ENCODE results near the gene CHN2. TPM values are rescaled to one million over a fixed set of nuclear protein-coding genes. Genes with fewer than 3 reads are reported as not detected.

CHN2 gene
- total RNA-seq, 4 donors from 2014 or later: 8.0 to 9.8 (median 8.9) TPM

DNA sequence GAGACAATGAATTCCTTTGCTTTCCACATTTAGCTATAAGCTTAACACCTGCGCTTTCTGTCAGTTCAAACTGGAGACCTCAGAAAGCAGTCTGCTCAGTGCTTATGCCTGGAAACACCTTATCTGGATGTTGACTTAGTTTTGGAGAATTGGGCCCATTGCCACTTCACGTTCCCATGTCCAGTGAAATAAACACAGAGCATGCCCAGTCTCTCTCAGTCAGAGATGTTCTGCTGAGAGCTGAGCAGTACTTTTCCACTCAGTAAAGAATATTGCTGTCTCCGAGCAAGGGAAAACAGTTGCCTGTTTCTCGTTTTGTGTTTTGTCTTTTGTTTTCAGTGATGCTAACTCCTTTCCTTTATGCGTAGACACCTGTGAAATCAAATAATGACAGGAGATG, 285.9 kb downstream of the CHN2 start:
- H3K36me3 ChIP-seq: no peaks in the 10 kb centered on the region
- peak overlapping the region; percentile 73 to 84 (median 80) for H3K27ac ChIP-seq (replicated peaks in 1 of 4)
- DNase-seq (ENCODE audit: extremely low spot score): peak; percentile 89
- peaks cover 35 to 65% (median 61%) of the 10 kb centered on the region in 4 donors for H3K4me1 ChIP-seq
- H3K4me3 ChIP-seq: peak overlapping the region; percentile 26 to 41 (median 34)
- no peaks in the 10 kb centered on the region for H3K9me3 ChIP-seq
- WGBS: 25% methylated on average over 5 of the region's 5 CpGs
- TF ChIP-seq, protein P1, sequence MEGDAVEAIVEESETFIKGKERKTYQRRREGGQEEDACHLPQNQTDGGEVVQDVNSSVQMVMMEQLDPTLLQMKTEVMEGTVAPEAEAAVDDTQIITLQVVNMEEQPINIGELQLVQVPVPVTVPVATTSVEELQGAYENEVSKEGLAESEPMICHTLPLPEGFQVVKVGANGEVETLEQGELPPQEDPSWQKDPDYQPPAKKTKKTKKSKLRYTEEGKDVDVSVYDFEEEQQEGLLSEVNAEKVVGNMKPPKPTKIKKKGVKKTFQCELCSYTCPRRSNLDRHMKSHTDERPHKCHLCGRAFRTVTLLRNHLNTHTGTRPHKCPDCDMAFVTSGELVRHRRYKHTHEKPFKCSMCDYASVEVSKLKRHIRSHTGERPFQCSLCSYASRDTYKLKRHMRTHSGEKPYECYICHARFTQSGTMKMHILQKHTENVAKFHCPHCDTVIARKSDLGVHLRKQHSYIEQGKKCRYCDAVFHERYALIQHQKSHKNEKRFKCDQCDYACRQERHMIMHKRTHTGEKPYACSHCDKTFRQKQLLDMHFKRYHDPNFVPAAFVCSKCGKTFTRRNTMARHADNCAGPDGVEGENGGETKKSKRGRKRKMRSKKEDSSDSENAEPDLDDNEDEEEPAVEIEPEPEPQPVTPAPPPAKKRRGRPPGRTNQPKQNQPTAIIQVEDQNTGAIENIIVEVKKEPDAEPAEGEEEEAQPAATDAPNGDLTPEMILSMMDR (IDR thresholded peaks at IDR 0.05): no peak
- peak; percentile 39 to 67 for TF ChIP-seq POLR2AphosphoS5 (IDR thresholded peaks at IDR 0.05)
- TF ChIP-seq EP300 (IDR thresholded peaks at IDR 0.05): no peak
- intact Hi-C loops (cut with DNase I): no loop called here
- no peaks in the 10 kb centered on the region for H3K27me3 ChIP-seq

- Histone ChIP-seq H3K27ac (replicated peaks in 1 of 4) (peak overlapping the region; percentile 73 to 84 (median 80)), H3K4me3 (peak overlapping the region; percentile 26 to 41 (median 34)), H3K27me3 (no peaks in the 10 kb centered on the region), H3K4me1 (peaks cover 40 to 71% (median 67%) of the 10 kb centered on the region in 4 donors), H3K9me3 (no peaks in the 10 kb centered on the region), H3K36me3 (no peaks in the 10 kb centered on the region)
- 41% methylated on average over 5 of the region's 5 CpGs for WGBS
- intact Hi-C loops (cut with DNase I): no loop called here
- no peak for TF ChIP-seq EP300 (IDR thresholded peaks at IDR 0.05)
- TF ChIP-seq POLR2A (IDR thresholded peaks at IDR 0.05; ENCODE audit: low read depth): no peak
- TF ChIP-seq, protein P1 (IDR thresholded peaks at IDR 0.05): no peak
- TF ChIP-seq POLR2AphosphoS5 (IDR thresholded peaks at IDR 0.05): no peak
- DNase-seq (ENCODE audit: extremely low spot score): peak; percentile 79
Observed at GRCh38 chr7:29480934-29481651, 286.5 kb downstream of the CHN2 start.

DNA sequence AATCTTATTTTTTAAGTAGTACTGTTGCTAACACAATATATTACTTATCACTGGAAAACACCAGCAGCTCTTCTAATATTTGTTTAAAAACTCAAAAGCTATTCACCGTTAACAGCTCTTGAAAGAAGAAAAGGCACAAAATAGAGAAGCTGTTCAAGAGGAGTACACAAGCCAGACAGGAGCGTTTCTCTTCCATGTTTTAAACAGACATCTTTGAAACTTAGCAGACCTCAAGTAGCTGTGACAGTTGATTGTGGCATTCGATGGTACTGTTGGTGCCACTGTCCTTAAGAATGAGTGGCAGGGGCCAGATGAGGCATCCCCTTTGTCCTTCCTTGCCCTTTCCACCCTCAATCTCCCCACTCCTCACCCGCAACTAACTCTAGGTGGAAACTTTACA, 287.5 kb downstream of the CHN2 start:
- Histone ChIP-seq H3K4me1 (peaks cover 40 to 74% (median 68%) of the 10 kb centered on the region in 4 donors), H3K4me3 (no peak overlapping the region), H3K36me3 (no peaks in the 10 kb centered on the region), H3K27me3 (no peaks in the 10 kb centered on the region), H3K27ac (replicated peaks in 1 of 4) (peak overlapping the region; percentile 12 to 84 (median 80)), H3K9me3 (no peaks in the 10 kb centered on the region)
- intact Hi-C loops (cut with DNase I): no loop called here
- DNase-seq (ENCODE audit: extremely low spot score): peak; percentile 24
- TF ChIP-seq, protein P1 (IDR thresholded peaks at IDR 0.05): no peak
- no peak for TF ChIP-seq EP300 (IDR thresholded peaks at IDR 0.05)
- no peak for TF ChIP-seq POLR2A (IDR thresholded peaks at IDR 0.05; ENCODE audit: low read depth)
- no peak for TF ChIP-seq POLR2AphosphoS5 (IDR thresholded peaks at IDR 0.05)
- 63% methylated on average over 4 of the region's 4 CpGs for WGBS

DNA sequence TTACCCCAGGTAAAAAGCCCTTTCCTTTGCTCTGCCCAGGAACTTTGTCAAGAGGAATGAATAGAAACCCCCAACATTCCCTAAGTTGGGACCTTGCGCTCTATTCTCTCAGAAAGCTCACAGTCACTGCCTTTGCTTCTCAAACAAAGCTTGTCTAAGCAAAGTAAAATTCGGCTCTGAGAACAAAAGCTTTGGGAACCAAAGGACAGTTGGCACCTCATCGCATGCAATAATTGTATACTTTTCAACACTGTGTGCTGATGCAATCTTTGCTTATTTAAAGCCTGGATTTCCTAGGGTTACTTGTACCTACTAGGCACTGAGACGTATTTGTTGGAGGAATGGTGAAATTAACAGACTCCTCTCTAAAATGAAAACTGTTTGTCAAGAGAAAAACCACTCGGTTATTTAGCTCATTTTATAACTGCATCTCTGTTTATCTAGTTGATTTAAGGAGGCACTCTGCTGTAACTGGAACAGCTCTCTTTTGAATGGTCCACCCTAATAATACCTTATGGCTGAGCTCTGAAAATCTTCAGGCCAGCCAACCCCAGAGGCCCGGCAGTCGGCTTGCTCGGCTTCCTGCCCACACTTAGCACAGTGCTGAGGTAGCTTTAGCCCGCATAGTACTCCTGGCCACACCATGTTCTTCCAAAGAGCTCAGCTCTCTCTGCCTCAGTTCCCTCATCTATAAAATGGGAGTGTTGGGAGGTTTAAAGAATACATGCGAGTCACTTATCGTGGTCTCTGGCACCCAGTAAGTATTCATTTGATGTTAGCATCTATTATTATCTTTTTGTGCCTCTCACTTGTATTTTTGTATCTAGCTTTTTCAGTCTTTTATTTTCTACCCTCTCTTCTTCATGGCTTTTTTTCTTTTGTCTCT, 288.9 kb downstream of the CHN2 start:
- intact Hi-C loops (cut with DNase I): no loop called here
- DNase-seq (ENCODE audit: extremely low spot score): peak; percentile 50
- TF ChIP-seq POLR2AphosphoS5 (IDR thresholded peaks at IDR 0.05) (no peak), POLR2A (IDR thresholded peaks at IDR 0.05; ENCODE audit: low read depth) (no peak), EP300 (IDR thresholded peaks at IDR 0.05) (no peak)
- TF ChIP-seq, protein P1 (IDR thresholded peaks at IDR 0.05): no peak
- Histone ChIP-seq H3K9me3 (no peaks in the 10 kb centered on the region), H3K27me3 (no peaks in the 10 kb centered on the region), H3K27ac (replicated peaks in 1 of 4) (peak overlapping the region in 3 of 4 donors; percentile 62 to 72 (median 69)), H3K4me1 (peaks cover 47 to 86% (median 80%) of the 10 kb centered on the region in 4 donors), H3K36me3 (no peaks in the 10 kb centered on the region), H3K4me3 (peak overlapping the region in 1 of 4 donors; percentile 5)
- WGBS: 82% methylated on average over 11 of the region's 11 CpGs
